Activated CD8-positive, alpha-beta memory T cell treated with anti-CD3 and anti-CD28 coated beads, Interleukin-2, amount 50 U/mL, for 1 hour (primary cell): ENCODE results near the gene CMC2.

Source experiments
- DNase-seq: peaks from one replicate; pipeline ENCODE4 v3.0.0-alpha.2; 2020; ENCODE audit errors: extremely low read depth

Gene CMC2

GRCh38 chr16:81006813-81007695 lies at the start of gene CMC2, which contains the start of gene CENPN:
Gene CMC2, minus strand, starts transcription at chr16:81006885. Its CDS starts 9,491 bp downstream, at chr16:80997394.
Gene CENPN, plus strand, starts transcription at chr16:81007214. Its CDS starts 4,726 bp downstream, at chr16:81011940.
- DNase-seq, result peak; percentile 96

- DNase-seq, result no peak
Measured at GRCh38 chr16:81053761-81054160, 47.1 kb upstream of the CMC2 start.

- no peak for DNase-seq
Measured at GRCh38 chr16:81042821-81043220, 36.1 kb upstream of the CMC2 start.

- DNase-seq, result no peak
Measured at GRCh38 chr16:81041696-81042095, 35.0 kb upstream of the CMC2 start.

- no peak for DNase-seq
Measured at GRCh38 chr16:81040842-81041241, 34.2 kb upstream of the CMC2 start.

- DNase-seq, result no peak
Measured at GRCh38 chr16:81040131-81040530, 33.4 kb upstream of the CMC2 start.

GRCh38 chr16:81036751-81037350 lies 30.2 kb upstream of the CMC2 start:
- no peak for DNase-seq

GRCh38 chr16:81035975-81036750 lies 29.5 kb upstream of the CMC2 start:
- DNase-seq, result peak; percentile 1

- DNase-seq, result peak; percentile 46
Measured at GRCh38 chr16:81035398-81035974, 28.8 kb upstream of the CMC2 start, which contains the start of gene ATMIN. Gene ATMIN, plus strand, starts transcription at chr16:81035842. Its CDS starts 29 bp downstream, at chr16:81035871.

GRCh38 chr16:81029930-81030604 lies 23.4 kb upstream of the CMC2 start:
- DNase-seq, result no peak

GRCh38 chr16:81026429-81026828 lies 19.7 kb upstream of the CMC2 start:
- DNase-seq, result no peak

GRCh38 chr16:81018496-81018895 lies 11.8 kb upstream of the CMC2 start:
- no peak for DNase-seq

GRCh38 chr16:81014672-81015071 lies 8.0 kb upstream of the CMC2 start:
- no peak for DNase-seq

GRCh38 chr16:81012974-81013373 lies 6.3 kb upstream of the CMC2 start:
- DNase-seq, result no peak

- no peak for DNase-seq
Measured at GRCh38 chr16:81008505-81008789, 1.8 kb upstream of the CMC2 start.

- DNase-seq, result peak; percentile 24
Measured at GRCh38 chr16:81006211-81006812, 373 bp downstream of the CMC2 start.

GRCh38 chr16:81005610-81006161 lies 999 bp downstream of the CMC2 start:
- DNase-seq, result no peak

- no peak for DNase-seq
Measured at GRCh38 chr16:81004646-81005353, 1.9 kb downstream of the CMC2 start.

GRCh38 chr16:81003610-81004460 lies 2.9 kb downstream of the CMC2 start:
- DNase-seq, result no peak
